Measurements from ENCODE around the gene PGAM1. TPM values are rescaled to one million over a fixed set of nuclear protein-coding genes. Genes with fewer than 3 reads are reported as not detected.

The PGAM1 gene
- total RNA-seq, 1 experiment from 2014 or later, result 497 TPM

DNA sequence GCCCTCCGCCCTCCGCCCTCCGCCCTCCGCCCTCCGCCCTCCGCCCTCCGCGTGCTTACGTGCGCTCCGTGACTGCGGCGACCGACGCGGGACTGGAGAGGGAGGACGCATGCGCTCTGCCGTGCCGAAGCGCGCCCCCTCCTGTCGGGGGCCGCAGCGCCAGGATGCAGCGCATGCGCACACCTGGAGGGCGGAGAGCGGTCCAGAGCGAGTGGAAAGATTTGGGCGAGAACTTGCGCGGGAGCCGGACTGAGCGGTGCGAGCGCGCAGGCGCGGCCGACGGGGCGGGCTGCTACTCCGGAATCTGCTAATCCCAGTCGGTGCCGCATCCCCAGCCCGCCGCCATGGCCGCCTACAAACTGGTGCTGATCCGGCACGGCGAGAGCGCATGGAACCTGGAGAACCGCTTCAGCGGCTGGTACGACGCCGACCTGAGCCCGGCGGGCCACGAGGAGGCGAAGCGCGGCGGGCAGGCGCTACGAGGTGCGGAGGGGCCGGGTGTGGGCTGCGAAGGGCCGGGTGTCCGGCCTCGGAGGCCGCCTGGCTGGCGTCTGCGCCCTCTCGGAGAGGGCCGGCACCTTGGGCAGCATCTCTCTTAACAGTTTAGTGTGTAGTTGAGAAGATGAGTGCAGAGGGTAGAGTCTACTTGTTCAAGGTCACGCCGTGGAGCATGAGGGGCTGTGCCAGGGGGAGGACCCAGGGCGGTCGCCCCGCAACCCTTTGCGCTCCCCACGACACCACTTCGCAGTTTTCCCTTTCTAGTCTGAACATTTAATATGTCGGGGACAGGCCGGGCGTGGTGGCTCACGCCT lies at the start of gene PGAM1 (continued):
- TF ChIP-seq, protein P1, sequence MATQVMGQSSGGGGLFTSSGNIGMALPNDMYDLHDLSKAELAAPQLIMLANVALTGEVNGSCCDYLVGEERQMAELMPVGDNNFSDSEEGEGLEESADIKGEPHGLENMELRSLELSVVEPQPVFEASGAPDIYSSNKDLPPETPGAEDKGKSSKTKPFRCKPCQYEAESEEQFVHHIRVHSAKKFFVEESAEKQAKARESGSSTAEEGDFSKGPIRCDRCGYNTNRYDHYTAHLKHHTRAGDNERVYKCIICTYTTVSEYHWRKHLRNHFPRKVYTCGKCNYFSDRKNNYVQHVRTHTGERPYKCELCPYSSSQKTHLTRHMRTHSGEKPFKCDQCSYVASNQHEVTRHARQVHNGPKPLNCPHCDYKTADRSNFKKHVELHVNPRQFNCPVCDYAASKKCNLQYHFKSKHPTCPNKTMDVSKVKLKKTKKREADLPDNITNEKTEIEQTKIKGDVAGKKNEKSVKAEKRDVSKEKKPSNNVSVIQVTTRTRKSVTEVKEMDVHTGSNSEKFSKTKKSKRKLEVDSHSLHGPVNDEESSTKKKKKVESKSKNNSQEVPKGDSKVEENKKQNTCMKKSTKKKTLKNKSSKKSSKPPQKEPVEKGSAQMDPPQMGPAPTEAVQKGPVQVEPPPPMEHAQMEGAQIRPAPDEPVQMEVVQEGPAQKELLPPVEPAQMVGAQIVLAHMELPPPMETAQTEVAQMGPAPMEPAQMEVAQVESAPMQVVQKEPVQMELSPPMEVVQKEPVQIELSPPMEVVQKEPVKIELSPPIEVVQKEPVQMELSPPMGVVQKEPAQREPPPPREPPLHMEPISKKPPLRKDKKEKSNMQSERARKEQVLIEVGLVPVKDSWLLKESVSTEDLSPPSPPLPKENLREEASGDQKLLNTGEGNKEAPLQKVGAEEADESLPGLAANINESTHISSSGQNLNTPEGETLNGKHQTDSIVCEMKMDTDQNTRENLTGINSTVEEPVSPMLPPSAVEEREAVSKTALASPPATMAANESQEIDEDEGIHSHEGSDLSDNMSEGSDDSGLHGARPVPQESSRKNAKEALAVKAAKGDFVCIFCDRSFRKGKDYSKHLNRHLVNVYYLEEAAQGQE (IDR thresholded peaks at IDR 0.05; ENCODE audit: low read depth), result no peak
- TF ChIP-seq ZNF274 (IDR thresholded peaks at IDR 0.05; ENCODE audit: low read depth, low read length), result no peak

DNA sequence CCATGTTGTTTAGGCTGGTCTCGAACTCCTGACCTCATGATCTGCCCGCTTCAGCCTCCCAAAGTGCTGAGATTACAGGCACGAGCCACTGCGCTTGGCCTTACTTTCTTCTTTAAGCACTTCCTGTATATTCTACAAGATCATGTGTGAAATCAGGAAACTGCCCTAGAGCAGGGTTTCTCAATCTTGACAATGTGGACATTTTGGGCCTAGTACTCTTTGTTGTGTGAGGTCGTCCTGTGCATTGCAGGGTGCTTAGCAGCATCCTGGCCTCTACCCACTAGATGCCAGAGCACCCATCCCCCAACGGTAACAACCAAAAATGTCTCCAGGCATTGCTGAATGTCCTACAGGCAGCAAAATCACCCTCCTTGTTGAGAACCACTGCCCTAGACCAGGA lies 49.6 kb upstream of the PGAM1 start:
- Histone ChIP-seq H3K4me3 (replicated peaks in 1 of 2; ENCODE audit: low read depth in 1 of 2, low read length in 2 of 2) (no peak overlapping the region), H4K20me1 (ENCODE audit: insufficient read depth) (no peaks in the 10 kb centered on the region), H3K79me2 (ENCODE audit: insufficient read depth, low read length) (no peaks in the 10 kb centered on the region), H3K36me3 (ENCODE audit: control insufficient read depth in 1 of 2, insufficient read depth in 2 of 2, low read length in 2 of 2) (peaks cover 18 to 55% of the 10 kb centered on the region in 2 experiments), H3K4me2 (ENCODE audit: low read length) (no peak overlapping the region), H3K9me3 (ENCODE audit: control insufficient read depth in 1 of 2, insufficient read depth in 1 of 2, low read depth in 1 of 2, low read length in 2 of 2) (no peaks in the 10 kb centered on the region), H3K27ac (ENCODE audit: low read depth, low read length) (no peak overlapping the region), H3K4me1 (ENCODE audit: control insufficient read depth in 1 of 2, insufficient read depth in 2 of 2, low read length in 2 of 2) (no peaks in the 10 kb centered on the region), H2AFZ (ENCODE audit: low read depth, low read length, poor library complexity, severe bottlenecking) (no peak overlapping the region), H3K9me2 (ENCODE audit: insufficient read depth) (no peaks in the 10 kb centered on the region), H3K27me3 (ENCODE audit: insufficient read depth, low read length) (no peaks in the 10 kb centered on the region), H3K9ac (ENCODE audit: low read length) (no peak overlapping the region)
- intact Hi-C loops (cut with micrococcal nuclease), result no loop called here
- ATAC-seq (no peak), DNase-seq (ENCODE audit: low read depth, low spot score) (no peak)
- no TSS peak for BruUV-seq (replicated peaks)
- ChIA-PET POLR2A (no interaction called here), RAD21 (ENCODE audit: low non-redundant PET in 1 of 2, low total read pairs in 2 of 2, uncharacterized antibody in 2 of 2, unreplicated experiment in 2 of 2) (no interaction called here), CTCF (no interaction called here)
- no peak for TF ChIP-seq POLR2A (IDR thresholded peaks at IDR 0.05; ENCODE audit: borderline replicate concordance, extremely low read depth, insufficient read depth, insufficient read length)
- TF ChIP-seq ZFX (IDR thresholded peaks at IDR 0.05), result no peak
- no peak for TF ChIP-seq SIN3A (IDR thresholded peaks at IDR 0.05; ENCODE audit: low read depth)
- no peak for TF ChIP-seq SRF (IDR thresholded peaks at IDR 0.05; ENCODE audit: low read depth)
- TF ChIP-seq TCF7L2 (IDR thresholded peaks at IDR 0.05; ENCODE audit: borderline replicate concordance, extremely low read depth, insufficient read depth, insufficient read length), result no peak
- TF ChIP-seq SP1 (IDR thresholded peaks at IDR 0.05; ENCODE audit: low read depth), result no peak
- TF ChIP-seq, protein P1 (IDR thresholded peaks at IDR 0.05; ENCODE audit: low read depth), result no peak
- no peak for TF ChIP-seq EGR1 (IDR thresholded peaks at IDR 0.05; ENCODE audit: low read depth)
- TF ChIP-seq EZH2phosphoT487 (IDR thresholded peaks at IDR 0.05; ENCODE audit: borderline replicate concordance), result no peak
